Skin of body (tissue), 2 donors: ENCODE results near the gene C1orf159. TPM values are rescaled to one million over a fixed set of nuclear protein-coding genes. Genes with fewer than 3 reads are reported as not detected.
"Not testable (repeated sequence)": the region's sequence is repeated elsewhere in the genome, so short reads cannot be mapped to it uniquely, and the experiment has no call there.

Experiments used
- DNase-seq: peaks from one replicate; lab custom pipeline; 2025; lab: John Stamatoyannopoulos, UW
- total RNA-seq: library from RNA; depleted of rRNA; stranded (reverse); fragments of >200 nt; gene quantifications from one replicate; pipeline ENCODE4 v1.2.3, GENCODE V29; 2014

Gene C1orf159
- total RNA-seq, 1 donor from 2014 or later, result 6.9 TPM

DNA sequence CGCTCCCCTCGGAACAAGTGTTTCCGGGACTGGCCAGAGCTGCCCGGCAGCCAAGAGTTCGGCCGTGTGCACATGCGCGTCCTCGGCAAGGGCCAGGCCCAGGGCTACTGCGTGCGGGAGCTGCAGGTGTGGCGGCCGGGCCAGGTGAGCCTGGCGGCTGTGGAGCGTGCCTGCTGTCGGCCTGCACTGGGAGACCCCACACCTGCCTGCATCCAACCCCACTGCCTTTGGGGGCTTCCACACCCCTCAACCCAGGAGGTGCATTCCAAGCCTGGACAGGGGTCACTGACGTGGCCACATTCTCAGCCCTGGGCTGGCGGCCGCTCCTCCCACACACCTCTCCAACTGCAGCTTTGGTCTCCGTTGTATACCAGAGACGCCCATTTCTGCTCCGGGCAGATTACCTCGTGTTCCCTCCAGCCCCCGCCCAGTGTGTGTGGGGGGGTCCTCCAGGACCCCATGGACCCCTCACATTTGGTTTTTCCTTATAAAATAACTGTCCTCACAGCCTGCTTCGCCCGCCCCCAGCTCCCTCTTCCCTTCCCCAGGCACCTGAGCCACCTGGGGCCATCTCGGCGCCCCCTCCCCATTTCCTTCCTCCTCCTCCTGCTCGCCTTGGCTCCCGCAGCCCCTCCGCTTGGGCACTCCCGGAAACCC, 47.9 kb downstream of the C1orf159 start:
- DNase-seq, result no peak

DNA sequence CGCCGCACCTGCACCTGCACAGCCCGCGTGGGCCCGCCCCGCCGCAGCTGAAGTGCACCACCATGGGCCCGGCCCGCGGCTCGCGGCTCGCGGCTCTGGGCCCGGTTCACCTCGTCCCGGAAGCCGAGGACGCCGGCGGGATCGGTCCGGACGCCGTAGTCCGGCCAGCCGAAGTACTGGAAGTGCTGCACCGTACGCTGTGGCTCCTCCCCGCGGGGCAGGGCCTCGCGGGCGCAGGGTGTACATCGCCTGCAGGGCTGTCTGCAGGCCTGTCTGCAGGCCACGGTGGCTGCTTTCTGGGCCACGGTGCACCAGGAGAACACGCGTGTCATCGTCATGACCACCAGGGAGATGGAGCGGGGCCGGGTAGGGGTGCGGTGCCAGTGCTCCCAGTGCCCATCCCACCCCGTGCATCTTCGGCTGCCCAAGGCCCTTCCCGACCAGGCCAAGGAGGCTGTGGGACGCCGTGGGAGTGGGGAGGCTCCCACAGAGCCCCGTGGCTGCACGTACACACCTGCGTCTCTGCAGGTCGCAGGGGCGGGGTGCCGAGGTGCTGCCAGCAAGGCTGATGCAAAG, 48.5 kb downstream of the C1orf159 start:
- DNase-seq, result no peak

DNA sequence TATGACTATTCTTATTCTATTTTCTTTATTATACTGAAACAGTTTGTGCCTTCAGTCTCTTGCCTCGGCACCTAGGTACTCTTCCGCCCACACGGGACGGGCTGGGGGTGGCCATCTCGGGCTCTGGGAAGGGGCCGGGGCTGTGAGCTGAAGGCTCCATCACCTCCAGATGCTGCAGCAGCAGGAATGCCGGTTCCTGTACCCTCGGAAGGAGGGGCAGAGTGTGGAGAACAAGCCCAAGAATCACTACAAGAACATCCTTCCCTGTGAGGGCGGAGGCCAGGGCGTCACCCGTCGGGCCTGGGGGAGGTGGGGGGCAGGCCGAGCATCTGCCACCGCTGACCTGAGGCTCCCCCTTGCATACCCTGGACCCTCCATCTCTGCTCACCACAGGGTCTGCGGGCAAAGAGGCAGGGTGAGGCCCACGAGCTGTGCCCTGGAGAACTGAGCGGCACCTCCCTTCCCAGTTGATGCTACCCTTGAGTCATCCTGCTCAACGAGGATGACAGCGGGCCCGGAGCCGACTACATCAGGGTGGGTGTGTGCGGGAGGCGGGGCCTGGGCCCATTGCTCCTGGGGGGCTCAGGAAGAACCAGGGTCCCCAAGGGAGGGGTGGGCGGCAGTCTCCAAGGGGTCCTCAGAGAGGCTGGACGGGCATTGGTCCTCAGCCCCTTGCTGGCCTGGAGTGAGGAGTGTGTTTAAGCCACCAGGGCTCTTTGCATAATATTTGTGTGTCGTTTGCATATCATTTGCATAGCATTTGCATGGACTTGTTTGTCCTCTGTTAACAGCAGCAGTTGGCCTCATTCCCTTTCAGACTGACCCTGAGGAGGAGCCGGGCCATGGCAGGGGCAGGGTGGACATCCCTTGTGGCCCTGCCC, 49.2 kb downstream of the C1orf159 start:
- DNase-seq, result no peak

DNA sequence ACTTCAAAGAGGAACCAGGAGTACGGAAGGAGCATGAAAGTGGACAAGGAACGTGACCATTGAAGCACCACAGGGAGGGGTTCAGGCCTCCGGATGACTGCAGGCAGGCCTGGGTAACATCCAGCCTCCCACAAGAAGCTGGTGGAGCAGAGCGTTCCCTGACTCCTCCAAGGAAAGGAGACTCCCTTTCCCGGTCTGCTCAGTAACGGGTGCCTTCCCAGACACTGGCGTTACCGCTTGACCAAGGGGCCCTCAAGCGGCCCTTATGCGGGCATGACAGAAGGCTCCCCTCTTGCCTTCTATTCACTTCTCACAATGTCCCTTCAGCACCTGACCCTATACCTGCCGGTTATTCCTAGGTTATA, 50.0 kb downstream of the C1orf159 start:
- DNase-seq, result not testable (repeated sequence)

DNA sequence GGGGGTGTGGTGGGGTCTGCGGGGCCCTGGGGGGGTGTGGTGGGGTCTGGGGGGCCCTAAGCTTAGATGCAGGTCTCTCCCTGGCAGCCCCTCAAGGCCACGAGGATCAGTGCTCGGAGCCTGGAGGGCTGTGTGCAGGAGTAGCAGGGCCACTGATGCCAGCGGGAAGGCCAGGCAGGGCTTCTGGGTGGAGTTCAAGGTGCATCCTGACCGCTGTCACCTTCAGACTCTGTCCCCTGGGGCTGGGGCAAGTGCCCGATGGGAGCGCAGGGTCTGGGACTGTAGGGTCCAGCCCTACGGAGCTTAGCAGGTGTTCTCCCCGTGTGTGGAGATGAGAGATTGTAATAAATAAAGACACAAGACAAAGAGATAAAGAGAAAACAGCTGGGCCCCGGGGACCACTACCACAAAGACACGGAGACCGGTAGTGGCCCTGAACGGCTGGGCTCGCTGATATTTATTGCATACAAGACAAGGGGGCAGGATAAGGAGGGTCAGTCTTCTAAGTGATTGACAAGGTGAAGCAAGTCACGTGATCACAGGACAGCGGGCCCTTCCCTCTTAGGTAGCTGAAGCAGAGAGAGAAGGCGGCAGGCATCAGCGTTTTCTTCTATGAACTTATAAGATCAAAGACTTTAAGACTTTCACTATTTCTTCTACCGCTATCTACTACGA, 50.5 kb downstream of the C1orf159 start:
- DNase-seq, result no peak

DNA sequence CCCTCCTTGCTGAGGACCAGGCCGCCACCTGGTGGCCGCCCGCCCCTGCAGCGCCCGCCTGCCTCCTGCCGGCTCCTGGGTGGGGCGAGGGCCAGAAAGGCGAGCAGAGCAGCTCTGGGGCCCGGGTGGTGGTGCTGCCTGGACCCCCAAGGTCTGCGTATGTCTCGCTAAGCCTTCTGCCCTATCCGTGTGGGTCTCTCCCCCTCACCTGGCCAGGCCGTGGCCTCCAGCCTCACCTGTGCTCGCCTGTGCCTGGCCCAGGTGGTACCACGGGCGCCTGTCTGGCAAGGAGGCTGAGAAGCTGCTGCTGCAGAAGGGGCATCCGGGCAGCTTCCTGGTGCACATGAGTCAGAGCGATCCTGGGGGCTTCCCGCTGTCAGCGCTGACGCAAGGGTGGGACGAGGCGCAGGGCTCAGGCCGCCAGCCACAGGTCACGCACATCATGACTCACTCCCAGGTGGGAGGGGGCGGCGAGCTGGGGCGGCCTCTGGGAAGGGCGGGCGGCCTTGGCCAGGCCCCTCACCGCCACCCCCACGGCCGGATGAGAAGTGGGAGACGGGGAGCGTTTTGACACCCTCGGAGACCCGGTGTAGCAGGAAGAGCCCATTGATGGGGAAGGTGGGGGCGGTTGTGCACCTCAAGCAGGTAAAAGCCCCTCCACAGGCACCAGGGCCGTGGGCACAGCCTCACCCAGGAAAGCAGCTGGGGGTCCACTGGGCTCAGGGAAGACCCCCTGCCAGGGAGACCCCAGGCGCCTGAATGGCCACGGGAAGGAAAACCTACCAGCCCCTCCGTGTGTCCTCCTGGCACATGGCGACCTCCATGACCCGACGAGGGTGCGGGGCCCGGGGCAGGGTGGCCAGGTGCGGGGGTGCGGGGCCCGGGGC, 51.7 kb downstream of the C1orf159 start:
- DNase-seq, result no peak

DNA sequence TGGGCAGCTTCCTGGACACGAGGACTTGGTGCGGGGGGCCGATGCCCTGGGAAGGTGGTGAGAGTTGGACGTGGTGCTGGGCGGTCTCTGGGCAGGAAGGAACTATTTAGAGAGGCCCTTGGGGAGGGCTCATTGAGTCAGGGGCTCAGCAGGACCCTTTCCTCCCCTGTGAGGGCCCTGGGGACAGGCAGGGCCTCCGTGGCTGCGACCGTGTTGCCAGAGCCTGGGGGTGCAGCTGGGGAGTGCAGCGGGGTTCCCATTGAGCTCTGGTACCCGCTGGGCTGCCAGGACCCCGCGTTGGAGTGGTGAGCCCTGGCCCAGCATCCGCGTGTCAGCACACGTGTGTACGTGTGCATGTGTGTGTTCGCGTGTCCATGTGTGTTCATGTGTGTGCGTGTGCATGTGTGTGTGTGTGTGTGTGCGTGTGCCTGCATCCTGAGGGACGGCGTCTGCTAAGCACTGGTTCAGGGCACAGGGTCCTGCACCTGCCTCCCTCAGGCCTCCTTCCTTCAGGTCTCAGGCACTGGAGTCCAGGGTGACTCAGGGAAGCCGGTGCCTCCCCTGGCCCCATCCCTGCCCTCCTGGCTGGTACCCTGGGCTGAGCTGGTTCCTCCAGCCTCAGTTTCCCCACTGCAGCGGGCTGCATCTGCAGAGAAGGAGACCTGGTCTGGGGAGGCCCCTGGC, 52.5 kb downstream of the C1orf159 start:
- DNase-seq, result no peak

DNA sequence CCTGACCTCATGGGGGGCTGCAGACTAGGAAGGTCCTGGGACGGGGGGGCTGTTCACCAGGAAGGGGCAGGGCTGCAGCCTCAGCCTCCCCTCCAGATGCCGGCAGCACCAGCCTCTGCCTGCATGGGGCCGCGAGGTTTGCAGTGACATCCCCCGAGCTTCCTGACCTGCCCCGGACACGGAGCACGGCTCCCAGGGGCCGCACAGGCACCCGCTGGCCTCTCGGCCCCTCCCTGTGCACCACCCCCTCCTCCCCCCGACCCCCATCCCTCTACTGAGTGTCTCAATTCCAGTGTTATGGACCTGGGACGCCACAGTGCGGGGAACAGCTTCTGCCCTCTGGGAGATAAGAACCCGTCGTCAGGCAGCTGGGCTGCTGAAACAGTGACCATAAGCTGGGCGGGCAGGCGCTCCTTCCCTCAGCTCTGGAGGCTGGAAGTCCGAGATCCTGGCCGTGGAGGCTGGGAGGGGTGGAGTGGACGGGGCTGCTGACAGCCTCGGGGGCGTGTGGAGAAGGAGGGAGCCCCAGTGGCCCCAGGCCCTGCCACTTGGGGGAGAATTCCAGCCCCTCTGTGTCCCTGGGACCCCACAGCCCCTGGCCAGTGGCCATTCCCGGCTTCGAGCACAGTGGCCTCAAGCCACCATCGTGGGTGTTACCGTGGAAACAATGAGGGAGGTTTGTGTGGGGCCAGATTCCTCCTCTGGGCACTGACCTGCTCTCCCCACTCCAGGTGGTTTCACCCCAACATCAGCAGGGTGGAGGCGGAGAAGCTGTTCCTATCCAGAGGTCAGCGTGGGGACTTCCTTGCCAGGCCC, 53.3 kb downstream of the C1orf159 start:
- DNase-seq, result no peak

DNA sequence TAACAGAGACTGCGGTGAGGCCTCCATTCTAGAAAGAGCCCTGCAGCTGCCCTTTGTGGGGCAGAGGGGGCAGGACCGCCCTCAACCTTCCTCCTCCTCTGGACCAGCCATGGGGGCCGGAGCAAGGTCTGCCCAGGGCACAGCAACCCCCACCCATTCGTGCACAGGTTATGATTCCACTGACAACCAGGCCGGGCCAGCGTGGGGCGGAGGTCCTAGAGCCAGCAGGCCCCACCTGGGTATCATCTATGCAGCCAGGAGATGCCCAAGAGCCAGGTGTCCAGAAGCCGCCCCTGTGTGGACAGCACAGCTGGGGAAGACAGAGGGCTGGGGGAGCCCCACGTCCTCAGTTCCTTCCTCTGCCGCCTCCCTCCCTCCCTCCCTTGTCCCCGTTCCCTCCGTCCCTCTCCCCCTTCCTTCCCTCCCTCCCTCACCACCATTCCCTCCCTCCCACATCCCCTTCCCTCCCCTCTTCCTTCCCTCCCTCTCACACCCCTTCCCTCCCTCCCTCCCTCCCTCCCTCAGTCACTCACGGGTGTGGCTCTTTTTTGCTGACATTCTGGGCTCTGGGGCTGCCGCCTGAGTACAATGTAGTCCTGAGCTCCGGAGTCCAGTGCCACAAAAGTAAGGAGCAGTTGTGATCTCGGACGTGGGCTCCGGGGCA, 54.1 kb downstream of the C1orf159 start:
- DNase-seq, result no peak

DNA sequence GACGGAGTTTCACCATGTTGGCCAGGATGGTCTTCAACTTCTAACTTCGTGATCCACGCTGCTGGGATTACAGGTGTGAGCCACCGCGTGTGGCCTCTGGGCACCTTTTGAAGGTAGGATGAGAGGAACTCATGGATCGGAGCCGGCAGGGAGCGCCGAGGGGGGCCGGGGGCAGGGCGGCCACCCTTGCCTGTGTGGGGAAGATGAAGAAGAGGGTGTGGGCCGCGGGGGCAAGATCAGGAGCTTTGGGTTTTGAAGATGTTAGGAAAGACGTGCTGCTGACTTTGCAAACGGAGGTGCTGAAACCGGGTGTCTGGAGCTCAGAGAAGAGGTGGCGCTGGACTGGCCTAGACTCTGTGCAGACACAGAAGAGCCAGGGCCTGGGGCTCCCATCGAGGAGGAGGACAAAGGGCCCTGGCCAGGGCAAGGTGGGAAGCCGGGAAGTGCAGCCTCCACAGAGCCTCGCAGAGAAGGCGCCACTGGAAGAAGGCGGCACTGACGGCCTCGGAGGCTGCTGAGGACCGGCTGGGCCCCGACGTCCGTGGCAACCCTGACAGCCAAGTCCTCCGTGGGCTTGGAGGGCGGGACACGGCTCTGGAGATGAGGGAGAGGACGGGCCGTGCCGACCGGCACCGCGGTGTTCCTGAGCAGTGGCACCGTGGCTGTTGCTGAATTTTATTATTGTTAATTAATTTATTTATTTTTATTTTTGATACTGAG, 55.4 kb downstream of the C1orf159 start:
- no peak for DNase-seq

DNA sequence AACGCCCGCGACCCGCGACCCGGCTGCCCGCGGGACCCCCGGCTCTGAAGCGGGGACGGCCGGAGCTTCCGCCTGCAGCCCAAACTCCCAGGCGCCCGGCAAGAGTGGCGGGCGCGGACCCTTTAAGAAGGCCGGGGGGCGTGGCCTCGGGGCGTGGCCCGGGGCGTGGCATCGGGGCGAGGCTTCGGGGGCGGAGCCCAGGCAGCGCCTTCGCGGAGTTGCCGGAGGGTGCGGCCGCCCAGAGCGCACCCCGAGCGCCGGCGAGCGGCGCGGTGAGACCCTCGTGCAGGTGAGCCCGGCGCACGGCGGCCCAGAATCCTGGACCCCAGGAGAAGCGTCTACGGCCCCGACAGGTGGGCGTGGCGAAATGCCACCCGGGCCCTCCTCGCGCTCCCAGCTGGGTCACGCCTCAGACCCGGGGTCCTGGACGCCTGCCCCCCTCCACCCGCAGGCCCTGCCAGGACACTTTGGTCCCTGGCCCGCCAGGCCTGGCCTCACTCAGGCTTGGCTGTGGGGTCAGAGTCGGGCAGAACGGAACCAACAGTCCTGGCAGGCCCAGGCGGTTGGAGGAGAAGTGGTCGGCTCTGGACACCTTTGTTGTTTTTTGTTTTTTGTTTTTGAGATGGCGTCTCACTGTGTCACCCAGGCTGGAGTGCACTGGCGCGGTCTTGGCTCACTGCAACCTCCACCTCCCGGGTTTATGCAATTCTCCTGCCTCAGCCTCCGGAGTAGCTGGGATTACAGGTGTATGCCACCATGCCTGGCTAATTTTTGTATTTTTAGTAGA, 56.2 kb downstream of the C1orf159 start:
- DNase-seq, result no peak

DNA sequence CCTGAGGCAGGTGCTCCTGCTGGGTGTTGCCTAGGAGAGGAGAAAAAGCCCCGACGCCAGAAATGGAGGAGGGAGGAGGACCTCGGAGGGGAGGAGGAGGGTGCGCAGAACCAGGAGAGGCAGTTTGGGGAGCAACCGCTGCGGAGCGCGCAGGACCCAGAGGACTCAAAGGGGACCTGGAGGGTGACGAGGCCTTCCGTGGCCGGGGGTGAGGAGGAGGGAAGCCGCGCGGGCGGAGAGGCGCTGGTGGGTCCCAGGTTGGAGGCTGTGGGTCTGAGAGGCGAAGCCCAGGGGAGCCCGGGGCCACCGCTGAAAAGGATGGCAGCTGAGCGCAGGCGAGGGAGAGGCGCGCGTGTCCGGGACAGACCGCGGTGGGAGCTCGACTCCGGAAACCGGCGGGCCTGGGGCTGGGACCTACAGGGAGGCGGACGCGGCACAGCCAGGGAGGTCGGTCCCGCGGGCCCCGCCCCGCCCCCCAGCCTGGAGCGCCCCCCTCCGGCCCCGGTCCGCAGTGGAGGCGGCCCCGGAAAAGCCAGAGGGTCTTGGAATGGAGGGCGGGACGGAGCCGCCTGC, 56.9 kb downstream of the C1orf159 start:
- no peak for DNase-seq

DNA sequence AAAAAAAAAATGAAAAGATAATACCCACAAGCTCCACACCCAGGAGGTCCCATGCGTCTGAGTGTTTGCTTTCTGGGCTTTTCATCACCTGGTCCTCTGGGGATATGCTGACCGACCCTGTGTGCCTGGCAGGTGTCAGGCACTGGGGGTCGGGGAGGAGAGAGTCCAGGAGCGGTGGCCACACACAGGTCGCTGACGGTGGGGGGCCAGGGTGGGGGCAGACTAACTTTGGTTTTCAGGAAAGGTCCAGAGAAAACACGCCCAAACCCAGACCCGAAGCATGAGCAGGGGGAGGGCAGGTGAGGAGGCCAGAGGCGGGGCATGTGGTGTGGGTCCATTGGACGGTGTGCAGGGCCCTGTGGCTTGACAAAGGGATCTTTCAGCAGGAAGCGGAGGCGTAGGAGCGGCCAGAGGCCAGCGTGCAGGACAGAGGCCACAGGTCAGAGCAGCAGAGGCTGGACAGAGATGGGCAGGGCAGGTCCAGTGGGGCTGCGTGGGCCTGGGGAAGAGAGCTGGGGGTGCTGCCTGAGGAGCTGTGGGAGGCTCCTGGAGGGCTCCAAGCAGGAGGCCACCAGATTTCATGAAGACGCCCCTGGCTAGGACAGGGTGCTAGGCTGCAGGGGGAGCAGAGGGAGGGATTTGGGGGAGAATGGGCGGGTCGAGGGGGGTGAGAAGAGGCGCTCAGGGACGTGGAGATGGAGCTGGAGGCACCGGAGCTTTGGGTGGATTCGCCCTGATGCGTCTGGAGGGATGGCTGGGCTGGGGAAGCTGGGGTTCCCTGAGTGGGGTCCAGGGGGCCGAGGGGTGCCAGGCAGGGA, 57.6 kb downstream of the C1orf159 start:
- no peak for DNase-seq

DNA sequence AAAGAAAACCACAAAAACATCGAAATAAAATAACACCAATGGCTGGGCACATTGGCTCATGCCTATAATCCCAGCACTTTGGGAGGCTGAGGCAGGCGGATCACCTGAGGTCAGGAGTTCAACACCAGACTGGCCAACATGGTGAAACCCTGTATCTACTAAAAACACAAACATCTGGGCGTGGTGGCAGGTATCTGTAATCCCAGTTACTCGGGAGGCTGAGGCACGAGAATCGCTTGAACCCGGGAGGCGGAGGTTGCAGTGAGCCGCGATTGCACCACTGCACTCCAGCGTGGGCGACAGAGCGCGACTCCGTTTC, 58.2 kb downstream of the C1orf159 start:
- not testable (repeated sequence) for DNase-seq

DNA sequence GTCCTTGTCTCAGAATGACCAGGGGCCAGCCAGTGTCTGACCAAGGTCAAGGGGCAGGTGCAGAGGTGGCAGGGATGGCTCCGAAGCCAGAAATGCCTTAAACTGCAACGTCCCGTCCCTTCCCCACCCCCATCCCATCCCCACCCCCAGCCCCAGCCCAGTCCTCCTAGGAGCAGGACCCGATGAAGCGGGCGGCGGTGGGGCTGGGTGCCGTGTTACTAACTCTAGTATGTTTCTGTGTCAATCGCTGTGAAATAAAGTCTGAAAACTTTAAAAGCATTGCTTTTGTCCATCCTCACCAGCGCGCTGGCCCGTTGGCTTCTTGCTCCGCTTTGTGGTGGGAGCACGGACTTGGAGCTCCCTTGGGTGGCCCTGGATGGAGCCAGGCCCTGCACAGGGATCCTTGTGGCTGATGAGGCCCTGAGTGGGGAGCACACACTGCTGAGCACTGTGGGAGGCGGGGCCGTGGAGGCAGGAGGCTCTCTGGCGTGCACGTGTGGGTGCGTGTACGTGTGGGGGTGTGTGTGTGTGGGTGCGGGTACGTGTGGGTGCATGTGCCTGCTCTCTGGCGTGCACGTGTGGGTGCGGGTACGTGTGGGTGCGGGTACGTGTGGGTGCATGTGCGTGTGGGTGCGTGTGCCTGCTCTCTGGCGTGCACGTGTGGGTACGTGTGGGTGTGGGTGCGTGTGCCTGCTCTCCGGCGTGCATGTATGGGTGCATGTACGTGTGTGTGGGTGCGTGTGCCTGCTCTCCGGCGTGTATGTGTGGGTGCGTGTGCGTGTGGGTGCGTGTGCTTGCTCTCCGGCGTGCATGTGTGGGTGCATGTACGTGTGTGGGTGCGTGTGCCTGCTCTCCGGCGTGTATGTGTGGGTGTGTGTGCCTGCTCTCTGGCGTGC, 59.8 kb downstream of the C1orf159 start:
- no peak for DNase-seq
